LoVo (cell line): Measurements from ENCODE around the gene ACCSL.

ENCODE experiments used
- DNase-seq: peaks from one replicate; pipeline ENCODE4 v3.0.0-alpha.2; 2016; ENCODE audit warnings: low spot score

Gene ACCSL

GRCh38 chr11:44047931-44048431 lies at the start of gene ACCSL:
TSS of gene ACCSL (plus strand) at chr11:44047981. CDS start at chr11:44048037, 56 bp downstream.
- no peak for DNase-seq

DNA sequence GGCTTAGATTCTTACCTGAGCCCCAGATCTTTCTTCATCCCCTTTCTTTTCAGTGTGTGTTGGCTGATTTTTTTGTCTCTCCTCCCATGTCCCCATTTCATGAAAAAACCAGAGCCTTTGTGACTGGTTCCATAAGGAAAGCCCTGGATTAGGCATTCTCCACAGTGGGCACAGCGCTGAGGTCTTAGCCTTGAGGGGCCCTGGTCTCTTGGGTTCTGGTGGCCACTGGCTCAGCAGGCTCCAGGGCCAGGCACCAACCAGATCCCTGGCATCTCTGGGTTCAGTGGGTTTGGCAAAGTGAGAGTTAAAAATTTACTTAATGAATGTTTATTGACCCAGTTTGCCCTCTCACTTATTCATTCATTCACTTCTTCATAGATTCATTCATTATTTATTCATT lies 49.5 kb upstream of the ACCSL start:
- DNase-seq, result no peak

DNA sequence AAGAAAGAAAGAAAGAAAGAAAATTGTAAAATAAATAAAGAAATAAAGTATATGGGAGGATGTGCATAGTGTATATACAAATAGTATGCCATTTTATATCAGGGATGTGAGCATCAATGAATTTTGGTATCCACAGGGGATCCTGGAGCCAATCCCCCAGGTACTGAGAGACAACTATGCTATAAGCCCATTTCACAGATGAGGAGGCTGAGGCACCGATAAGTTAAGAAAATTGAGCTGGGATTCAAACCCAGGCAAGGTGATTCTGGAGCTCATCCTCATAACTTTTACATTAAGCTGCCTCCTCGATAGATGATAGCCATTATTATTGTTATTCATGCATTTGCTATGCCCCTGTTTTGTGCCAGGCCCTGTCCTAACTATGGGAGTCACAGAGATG lies 47.0 kb upstream of the ACCSL start:
- DNase-seq, result no peak

DNA sequence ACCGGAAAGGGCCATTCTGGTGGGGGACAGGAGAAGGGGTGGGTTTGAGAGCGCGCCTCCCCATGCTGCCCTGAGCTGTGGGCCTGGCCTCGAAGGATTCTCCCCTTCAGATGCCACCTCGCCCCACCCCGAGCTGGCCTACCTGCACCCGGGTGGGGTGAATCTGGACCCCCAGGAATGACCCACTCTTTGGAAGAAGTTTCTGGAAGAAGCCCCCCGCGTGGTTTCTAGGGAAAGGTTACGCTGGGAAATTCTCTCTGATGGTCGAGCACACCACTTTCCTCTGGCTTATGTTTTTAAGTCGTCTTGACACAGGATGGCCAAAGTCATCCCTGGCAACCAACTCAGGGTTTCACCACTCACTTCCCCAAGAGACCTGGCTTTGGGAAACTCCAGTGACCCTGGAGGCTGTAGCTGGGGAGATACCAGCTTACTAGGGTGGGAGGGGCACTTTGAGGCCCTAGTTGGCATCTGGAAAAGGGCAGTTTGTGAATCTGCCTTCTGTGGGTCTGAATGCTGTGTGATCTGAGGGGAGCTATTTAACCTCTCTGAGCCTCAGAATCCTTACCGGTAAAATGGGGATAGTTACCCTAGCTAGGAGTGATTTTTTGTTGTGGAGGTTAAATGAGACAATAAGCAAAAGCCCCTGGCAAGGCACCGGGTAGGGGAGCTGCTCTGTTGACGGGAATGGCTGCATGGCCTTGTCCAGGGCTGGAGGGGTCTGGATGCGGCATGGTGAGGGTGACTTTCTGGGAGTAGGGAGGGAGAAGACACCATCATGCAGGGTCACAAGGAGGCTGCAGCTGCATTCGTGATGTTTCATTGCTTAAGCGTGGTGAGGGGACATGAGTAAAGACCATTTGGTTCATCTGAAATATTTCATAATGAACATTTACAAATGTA lies 45.3 kb upstream of the ACCSL start:
- DNase-seq, result no peak

DNA sequence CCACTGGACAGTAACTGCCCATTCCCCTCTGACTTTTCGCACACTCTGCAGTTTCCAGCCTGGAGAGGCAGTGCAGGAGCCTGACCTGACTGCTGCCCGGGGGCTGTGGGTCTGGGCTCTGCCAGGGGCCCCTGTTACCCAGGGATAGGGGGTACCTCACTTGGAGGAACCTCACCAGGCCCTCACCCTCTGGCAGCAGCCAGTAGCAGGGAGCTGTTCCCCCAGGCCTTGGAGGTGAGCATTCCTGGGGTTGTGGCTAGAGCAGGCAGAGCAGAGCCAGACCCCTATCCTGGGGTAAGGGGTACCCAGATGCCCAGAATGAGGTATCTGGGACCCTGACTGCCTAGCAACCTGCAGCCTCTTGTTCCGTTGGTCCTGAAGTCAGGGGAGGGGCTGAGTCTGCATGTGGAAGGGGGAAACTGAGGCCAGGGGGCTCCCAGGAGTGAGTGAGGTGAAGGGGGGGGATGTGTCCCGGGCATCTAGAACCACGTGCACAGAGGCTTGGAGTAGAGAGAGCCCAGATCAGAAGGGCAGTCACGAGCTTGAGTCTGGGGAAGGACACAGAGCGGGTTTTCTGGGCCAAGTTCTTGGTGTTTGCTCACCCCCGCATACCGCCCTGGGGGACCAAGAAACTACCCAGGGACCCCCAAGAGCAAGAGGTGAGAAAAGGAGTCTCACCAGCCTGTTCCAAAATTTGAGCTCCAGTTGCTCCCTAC lies 43.9 kb upstream of the ACCSL start:
- DNase-seq, result no peak

DNA sequence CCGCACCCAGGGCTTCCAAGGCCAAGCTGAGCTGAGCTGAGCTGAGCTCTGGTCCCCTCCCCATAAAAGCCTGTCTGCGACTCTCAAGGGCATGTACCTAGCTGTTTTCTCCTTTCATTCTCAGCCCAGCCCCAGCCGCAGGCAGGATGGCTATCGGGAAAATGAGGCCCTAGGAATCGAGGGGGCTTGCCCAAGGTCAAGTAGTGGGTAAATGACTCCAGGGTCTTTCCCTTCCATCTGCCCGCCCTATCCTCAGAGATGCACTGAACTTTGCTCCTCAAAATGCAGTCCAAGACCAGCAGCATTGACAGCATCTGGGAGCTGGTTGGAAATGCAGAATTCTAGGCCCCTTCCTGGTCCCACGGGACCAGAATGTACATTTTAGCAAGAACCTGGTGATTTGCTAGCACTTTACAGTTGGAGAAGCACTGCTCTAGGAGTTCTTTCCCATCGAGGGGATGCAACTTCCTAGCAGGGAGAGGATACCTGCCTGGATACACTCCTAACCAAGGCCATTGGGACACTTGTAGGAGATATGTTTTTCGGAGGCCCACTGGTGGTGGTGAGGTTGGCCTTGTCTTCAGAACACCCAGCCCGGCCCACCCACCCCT lies 43.2 kb upstream of the ACCSL start:
- DNase-seq, result no peak

DNA sequence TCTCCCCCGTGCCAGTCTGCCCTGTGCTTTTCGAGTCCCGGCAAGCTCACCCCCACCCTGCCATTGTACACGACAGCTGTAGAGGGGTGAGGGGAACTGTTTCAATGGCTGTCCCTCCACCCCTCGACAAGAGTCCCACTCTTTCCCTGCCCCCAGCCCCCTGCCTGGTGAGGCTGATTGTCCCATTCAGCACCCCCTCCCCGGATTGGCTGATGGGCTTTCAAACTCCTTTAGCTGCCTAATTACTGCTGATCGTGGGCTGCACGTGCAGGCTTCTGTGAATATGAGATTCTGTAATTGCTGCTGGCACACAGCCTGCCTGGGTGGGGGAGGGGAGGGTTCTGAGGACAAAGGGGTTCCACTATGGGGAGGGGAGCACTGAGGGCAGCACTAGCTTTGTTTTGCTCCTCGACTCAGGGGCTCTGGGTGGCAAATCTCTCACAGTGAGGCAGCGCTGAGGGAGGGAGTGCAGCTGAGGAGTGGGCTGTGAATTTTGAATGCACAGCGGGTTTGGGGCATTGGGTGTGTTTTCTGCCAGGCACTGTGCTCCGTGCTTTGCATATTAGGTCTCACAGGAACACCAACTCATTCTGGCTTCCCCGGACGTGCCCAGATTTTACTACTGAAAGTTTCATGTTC lies 42.6 kb upstream of the ACCSL start:
- no peak for DNase-seq

DNA sequence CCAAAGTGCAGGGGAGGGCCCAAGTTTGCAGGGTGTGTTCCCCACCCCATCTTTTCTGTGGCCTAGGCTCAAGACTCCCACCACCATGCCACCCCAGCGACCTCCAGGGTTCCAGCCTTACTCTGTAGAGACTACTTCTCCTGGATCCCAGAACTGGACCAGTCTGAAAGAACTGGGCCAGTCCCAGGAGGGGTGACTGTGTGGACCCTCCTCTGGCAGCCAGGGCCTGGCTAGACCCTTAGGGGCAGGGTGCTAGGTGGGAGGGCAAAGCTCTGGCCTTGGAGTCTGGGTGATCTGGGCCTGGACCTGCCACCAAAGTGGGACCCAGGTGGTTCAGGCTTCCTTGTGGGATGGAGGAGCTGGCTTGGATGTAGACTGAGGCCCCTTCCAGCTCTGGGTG lies 41.8 kb upstream of the ACCSL start:
- no peak for DNase-seq

GRCh38 chr11:44006917-44007361 lies 40.8 kb upstream of the ACCSL start:
- DNase-seq, result no peak

DNA sequence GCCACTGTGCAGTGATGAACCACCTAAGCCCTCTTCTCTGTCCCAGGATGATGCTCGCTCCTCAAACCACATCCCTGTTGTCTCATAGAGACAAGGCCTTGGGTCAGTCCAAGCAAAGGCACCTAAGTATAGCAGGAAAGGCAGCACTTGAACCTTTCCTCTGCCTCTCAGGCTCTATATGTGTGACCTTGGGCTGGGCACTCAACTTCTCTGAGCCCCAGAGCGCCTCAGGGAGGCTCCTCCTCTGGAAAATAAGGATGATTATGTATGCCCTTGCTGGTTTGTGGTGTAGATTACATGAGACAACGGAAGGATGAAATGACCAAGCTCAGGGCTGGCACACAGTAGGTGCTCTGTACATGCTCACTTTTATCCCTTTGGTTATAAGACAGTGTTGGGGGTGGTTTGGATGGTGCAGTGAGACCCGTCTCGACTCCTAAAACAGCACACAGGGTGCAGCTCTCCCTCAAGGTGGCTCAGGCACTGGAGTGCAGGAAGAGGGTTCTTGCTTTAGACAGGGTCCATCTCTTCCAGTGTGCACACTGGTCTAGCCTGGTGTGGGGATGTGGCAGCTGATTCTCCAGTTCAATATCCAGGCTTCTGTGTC lies 40.2 kb upstream of the ACCSL start:
- no peak for DNase-seq

- DNase-seq, result no peak
These were observed 39.7 kb upstream of the ACCSL start for GRCh38 chr11:44008088-44008501.

DNA sequence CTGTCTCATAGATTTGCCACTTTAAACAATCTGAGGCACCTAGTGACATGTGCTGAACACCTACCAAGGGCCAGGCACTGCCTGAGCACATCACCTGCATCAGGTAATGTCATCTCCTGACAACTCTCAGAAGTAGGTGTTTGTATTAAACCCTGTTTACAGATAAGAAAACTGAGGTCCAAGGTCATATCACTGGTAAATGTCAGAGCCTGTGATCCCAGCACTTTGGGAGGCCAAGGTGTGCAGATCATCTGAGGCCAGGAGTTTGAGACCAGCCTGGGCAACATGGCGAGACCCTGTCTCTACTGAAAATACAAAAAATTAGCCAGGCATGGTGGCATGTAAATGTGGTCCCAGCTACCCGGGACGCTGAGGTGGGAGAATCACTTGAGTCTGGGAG lies 39.1 kb upstream of the ACCSL start:
- no peak for DNase-seq

- no peak for DNase-seq
These were observed 37.0 kb upstream of the ACCSL start for GRCh38 chr11:44010789-44011251.

- DNase-seq, result no peak
These were observed 36.0 kb upstream of the ACCSL start for GRCh38 chr11:44011797-44012196.

DNA sequence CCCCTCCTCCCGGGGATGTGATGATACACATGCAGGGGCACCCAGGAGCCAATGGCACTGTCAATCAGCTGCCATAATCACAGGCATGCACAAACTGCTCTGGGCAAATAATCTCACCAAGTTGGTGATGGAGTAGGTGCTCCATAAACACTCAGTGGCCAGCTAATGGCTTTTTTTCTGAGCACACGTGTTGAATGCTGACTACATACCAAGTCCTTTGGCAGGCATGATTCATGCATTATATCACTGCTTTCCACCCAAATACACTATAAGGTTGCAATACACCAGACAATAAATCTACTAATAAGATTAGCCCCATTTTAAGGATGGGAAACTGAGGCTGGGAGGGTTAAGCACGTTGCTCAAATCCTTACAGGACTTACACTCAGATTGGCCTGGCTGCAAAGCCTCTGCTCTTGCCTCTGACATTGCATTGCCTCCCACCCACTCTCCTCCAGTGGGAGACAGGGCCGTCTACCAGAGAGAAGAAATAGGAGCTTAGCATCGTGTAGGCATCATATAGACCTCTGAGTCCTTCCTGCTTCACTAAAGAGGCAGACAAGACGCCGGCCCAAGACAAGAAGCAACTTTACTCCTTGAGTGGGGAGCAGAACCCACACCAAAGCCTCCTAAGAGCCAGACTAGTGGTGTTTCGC lies 32.7 kb upstream of the ACCSL start:
- no peak for DNase-seq

- no peak for DNase-seq
These were observed 32.2 kb upstream of the ACCSL start for GRCh38 chr11:44015624-44016007.

- DNase-seq, result no peak
These were observed 31.6 kb upstream of the ACCSL start for GRCh38 chr11:44016131-44016530.

DNA sequence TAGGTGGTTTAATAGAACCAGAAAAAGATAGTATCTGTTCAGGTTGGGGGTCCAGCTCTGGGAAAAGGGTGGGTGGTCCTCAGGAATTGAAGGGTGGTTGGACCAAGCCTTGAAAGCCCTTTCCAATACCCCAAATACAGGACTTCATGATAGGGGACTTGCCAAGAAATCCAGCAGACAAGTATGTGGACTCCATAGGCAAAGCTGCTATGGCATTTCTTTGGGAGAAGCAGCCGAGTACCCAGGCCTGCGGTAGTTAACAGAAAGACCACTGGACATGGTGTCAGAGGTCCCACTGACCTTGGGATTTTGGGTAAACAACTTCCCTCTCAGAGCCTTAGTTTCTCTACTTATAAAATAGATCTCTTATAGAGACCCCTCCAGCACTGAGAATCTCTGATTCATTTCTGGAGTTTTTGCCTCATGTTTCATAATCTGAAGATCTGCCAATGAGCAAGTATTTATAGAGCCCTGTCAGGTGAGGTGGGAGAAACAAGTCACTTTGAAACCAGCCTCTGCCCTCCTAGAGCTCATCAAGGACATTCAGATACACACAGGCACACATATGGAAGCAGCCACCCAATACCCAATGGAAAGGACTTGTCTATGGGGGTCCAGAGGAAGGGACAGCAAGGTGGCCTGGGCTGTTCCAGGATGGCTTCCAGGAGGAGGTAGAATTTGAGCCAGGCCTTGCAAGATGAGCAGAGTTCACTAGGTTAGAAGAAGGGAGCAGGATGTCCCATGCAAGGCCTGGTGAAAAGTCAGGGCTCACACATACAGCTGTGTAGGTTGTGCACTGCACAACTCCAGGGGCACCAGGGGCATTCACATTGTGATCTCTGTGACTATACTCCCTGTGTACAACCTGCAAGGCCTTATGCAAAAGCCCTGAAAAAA lies 31.0 kb upstream of the ACCSL start:
- DNase-seq, result no peak

DNA sequence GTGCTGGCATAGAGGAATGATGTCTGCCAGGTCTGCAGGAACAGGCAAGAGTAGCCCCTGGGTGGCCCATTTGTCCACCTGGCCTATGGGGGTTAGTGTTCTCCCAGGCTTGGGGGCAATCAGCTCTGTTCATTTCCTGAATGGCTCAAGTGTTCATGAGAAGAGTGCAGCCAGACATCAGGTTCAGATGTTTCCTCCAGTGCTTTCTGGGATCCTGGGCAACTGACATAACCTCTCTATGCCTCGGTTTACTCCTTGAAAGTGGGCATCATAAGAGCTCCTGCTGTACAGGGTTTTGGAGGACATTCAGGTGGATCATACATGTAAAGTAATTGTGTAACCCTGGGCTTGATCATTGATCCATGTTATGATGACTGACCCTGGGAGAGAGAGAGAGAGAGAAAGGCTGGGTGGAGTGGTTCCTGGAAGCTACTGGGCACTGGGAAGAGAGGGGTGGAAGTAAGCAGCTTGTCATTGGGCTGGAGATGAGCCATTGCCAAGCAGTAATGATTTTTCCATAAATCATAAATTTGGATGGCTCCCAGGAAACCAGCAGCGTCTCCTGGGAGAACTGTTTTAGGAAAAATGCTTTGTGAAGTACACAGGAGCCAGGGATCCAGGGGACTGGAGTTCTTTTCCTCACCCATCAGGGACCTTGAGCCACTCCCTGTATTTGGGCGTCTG lies 30.2 kb upstream of the ACCSL start:
- no peak for DNase-seq
